ENCODE results near the gene ANGPTL5.

ANGPTL5 gene

DNA sequence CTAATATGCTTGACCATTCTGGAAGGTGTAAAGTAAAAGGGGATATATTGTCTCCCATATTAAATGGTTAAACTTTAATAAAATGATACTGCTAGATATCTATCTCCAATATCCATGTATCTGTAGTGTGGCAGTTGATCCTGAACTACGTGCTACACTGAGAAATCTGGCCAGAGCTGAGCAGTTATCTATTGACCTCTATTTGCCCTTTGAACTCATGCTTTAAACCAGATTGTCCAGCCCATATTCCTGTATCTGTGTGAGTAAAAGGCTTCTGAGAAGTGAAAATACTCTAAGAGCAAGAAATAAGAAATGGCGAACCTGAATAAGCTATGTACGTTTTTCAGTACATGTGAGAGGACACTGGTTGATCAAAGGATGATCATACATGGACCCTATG, 39.0 kb upstream of the ANGPTL5 start:
- Histone ChIP-seq H3K79me2 (ENCODE audit: insufficient read depth, low read length) (no peaks in the 10 kb centered on the region), H4K20me1 (ENCODE audit: insufficient read depth, low read length) (no peaks in the 10 kb centered on the region), H3K9ac (ENCODE audit: low read length) (no peak overlapping the region), H3K9me3 (ENCODE audit: low read length) (no peaks in the 10 kb centered on the region), H3F3A (ENCODE audit: insufficient read depth, low read length) (no peaks in the 10 kb centered on the region), H3K9me2 (ENCODE audit: low read depth, low read length) (no peaks in the 10 kb centered on the region), H3K4me2 (ENCODE audit: low read length) (no peak overlapping the region), H3K4me1 (ENCODE audit: insufficient read depth, low read length, severe bottlenecking) (no peaks in the 10 kb centered on the region), H3K27me3 (ENCODE audit: insufficient read depth, low read length) (no peaks in the 10 kb centered on the region), H3K4me3 (ENCODE audit: low read depth, low read length, poor library complexity, severe bottlenecking) (no peak overlapping the region), H3K27ac (ENCODE audit: low read depth, low read length, poor library complexity, severe bottlenecking) (no peak overlapping the region), H2AFZ (ENCODE audit: low read length) (no peak overlapping the region), H3K36me3 (ENCODE audit: insufficient read depth, low read length) (peaks cover 16% of the 10 kb centered on the region)
- TF ChIP-seq EZH2 (IDR thresholded peaks at IDR 0.05; ENCODE audit: borderline replicate concordance, low read length) (no peak), CTCF (IDR thresholded peaks at IDR 0.05; ENCODE audit: low read length) (no peak)

DNA sequence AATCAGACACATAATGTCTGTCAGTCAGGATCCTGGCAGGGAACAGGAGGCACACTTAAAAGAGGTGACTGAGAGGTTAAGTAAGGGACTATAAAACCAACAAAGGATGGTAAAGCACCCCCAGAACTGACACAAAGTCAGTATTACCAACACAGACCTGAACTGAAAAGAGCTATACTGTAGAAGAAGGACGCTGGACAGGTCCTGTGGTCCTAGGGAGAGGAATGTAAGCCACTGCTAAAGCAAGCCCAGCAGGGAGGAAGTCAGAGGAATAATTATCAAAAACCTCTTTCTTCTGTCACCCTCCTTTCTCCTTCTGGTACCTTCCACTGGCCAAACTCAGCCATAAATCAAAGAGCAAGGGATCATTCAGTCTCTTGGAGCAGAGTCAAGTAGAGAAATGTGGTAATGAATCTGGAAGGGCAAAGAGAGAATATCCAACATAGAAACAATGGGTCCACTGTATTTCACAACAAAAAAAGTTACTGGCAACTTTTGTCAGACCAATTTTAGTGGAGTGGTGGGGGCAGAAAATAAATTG, 33.4 kb upstream of the ANGPTL5 start:
- Histone ChIP-seq H3K4me1 (ENCODE audit: insufficient read depth, low read length, severe bottlenecking) (no peaks in the 10 kb centered on the region), H3K9me3 (ENCODE audit: low read length) (no peaks in the 10 kb centered on the region), H3K4me3 (ENCODE audit: low read depth, low read length, poor library complexity, severe bottlenecking) (no peak overlapping the region), H3F3A (ENCODE audit: insufficient read depth, low read length) (no peaks in the 10 kb centered on the region), H3K36me3 (ENCODE audit: insufficient read depth, low read length) (peaks cover 5% of the 10 kb centered on the region; the same call in 1 of the 2 replicates), H3K9me2 (ENCODE audit: low read depth, low read length) (no peaks in the 10 kb centered on the region), H4K20me1 (ENCODE audit: insufficient read depth, low read length) (no peaks in the 10 kb centered on the region), H3K27ac (ENCODE audit: low read depth, low read length, poor library complexity, severe bottlenecking) (no peak overlapping the region), H3K4me2 (ENCODE audit: low read length) (no peak overlapping the region), H2AFZ (ENCODE audit: low read length) (no peak overlapping the region), H3K9ac (ENCODE audit: low read length) (no peak overlapping the region), H3K79me2 (ENCODE audit: insufficient read depth, low read length) (no peaks in the 10 kb centered on the region), H3K27me3 (ENCODE audit: insufficient read depth, low read length) (no peaks in the 10 kb centered on the region)
- no peak for TF ChIP-seq CTCF (IDR thresholded peaks at IDR 0.05; ENCODE audit: low read length)
- TF ChIP-seq EZH2 (IDR thresholded peaks at IDR 0.05; ENCODE audit: borderline replicate concordance, low read length), result no peak

DNA sequence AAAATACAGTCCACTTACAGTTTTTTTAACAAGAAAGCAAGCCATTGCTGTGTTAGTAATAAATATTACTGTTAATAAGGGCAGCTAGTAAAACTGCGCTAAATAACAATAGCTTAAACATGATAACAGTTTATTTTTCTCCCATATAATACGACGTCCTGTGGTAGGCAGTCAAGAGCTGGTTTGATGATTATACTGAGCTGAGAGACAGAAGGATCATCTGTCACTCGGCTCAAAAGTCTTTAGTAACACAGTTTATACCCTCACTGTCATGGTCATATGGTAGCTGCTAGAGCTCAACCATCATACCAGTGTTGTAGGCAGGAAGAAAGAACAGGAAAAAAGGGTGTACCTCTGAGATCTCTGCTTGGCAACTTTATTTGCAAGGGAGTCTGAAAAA, 29.1 kb upstream of the ANGPTL5 start:
- Histone ChIP-seq H3F3A (ENCODE audit: insufficient read depth, low read length) (no peaks in the 10 kb centered on the region; the same call in none of the 2 replicates), H3K4me2 (ENCODE audit: low read length) (no peak overlapping the region), H3K9ac (ENCODE audit: low read length) (no peak overlapping the region), H3K79me2 (ENCODE audit: insufficient read depth, low read length) (no peaks in the 10 kb centered on the region), H3K9me3 (ENCODE audit: low read length) (no peaks in the 10 kb centered on the region), H4K20me1 (ENCODE audit: insufficient read depth, low read length) (no peaks in the 10 kb centered on the region), H3K27me3 (ENCODE audit: insufficient read depth, low read length) (no peaks in the 10 kb centered on the region), H3K36me3 (ENCODE audit: insufficient read depth, low read length) (peaks cover 5% of the 10 kb centered on the region; the same call in 1 of the 2 replicates), H3K27ac (ENCODE audit: low read depth, low read length, poor library complexity, severe bottlenecking) (no peak overlapping the region), H2AFZ (ENCODE audit: low read length) (no peak overlapping the region), H3K9me2 (ENCODE audit: low read depth, low read length) (no peaks in the 10 kb centered on the region), H3K4me3 (ENCODE audit: low read depth, low read length, poor library complexity, severe bottlenecking) (no peak overlapping the region), H3K4me1 (ENCODE audit: insufficient read depth, low read length, severe bottlenecking) (peaks cover 14% of the 10 kb centered on the region)
- TF ChIP-seq CTCF (IDR thresholded peaks at IDR 0.05; ENCODE audit: low read length), result no peak
- no peak for TF ChIP-seq EZH2 (IDR thresholded peaks at IDR 0.05; ENCODE audit: borderline replicate concordance, low read length)
